Measurements from ENCODE around the gene TSPEAR. TPM values are rescaled to one million over a fixed set of nuclear protein-coding genes. Genes with fewer than 3 reads are reported as not detected.

The TSPEAR gene
- total and polyA plus RNA-seq, 3 donors from 2014 or later = 0.53 to 0.62 (median 0.55) TPM

GRCh38 chr21:44752671-44753235 lies 41.4 kb upstream of the TSPEAR start:
- H3K4me1 ChIP-seq = no peaks in the 10 kb centered on the region
- TF ChIP-seq, protein P1, sequence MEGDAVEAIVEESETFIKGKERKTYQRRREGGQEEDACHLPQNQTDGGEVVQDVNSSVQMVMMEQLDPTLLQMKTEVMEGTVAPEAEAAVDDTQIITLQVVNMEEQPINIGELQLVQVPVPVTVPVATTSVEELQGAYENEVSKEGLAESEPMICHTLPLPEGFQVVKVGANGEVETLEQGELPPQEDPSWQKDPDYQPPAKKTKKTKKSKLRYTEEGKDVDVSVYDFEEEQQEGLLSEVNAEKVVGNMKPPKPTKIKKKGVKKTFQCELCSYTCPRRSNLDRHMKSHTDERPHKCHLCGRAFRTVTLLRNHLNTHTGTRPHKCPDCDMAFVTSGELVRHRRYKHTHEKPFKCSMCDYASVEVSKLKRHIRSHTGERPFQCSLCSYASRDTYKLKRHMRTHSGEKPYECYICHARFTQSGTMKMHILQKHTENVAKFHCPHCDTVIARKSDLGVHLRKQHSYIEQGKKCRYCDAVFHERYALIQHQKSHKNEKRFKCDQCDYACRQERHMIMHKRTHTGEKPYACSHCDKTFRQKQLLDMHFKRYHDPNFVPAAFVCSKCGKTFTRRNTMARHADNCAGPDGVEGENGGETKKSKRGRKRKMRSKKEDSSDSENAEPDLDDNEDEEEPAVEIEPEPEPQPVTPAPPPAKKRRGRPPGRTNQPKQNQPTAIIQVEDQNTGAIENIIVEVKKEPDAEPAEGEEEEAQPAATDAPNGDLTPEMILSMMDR (IDR thresholded peaks at IDR 0.05) = no peak
- TF ChIP-seq POLR2A (IDR thresholded peaks at IDR 0.05) = no peak
- H3K4me3 ChIP-seq = no peak overlapping the region
- H3K27me3 ChIP-seq = no peaks in the 10 kb centered on the region
- H3K36me3 ChIP-seq (ENCODE audit: low read depth, missing control alignments) = no peaks in the 10 kb centered on the region
- H3K27ac ChIP-seq = no peak overlapping the region
- intact Hi-C loops (cut with DNase I; ENCODE audit: low total_unique reads) = no loop called here
- WGBS, 2 donors = 68 to 74% methylated on average over 8 to 11 of the region's 11 CpGs
- no peak for DNase-seq
- H3K9me3 ChIP-seq = no peaks in the 10 kb centered on the region

- Histone ChIP-seq H3K4me1 (no peaks in the 10 kb centered on the region), H3K27me3 (no peaks in the 10 kb centered on the region), H3K36me3 (ENCODE audit: low read depth, missing control alignments) (no peaks in the 10 kb centered on the region), H3K9me3 (no peaks in the 10 kb centered on the region), H3K4me3 (no peak overlapping the region), H3K27ac (no peak overlapping the region)
- 80 to 81% methylated on average over 34 of the region's 34 CpGs for WGBS, 2 donors
- DNase-seq = no peak
- TF ChIP-seq, protein P1 (IDR thresholded peaks at IDR 0.05) = no peak
- TF ChIP-seq POLR2A (IDR thresholded peaks at IDR 0.05) = no peak
- intact Hi-C loops (cut with DNase I; ENCODE audit: low total_unique reads) = no loop called here
These were observed 40.6 kb upstream of the TSPEAR start for GRCh38 chr21:44751799-44752636.

DNA sequence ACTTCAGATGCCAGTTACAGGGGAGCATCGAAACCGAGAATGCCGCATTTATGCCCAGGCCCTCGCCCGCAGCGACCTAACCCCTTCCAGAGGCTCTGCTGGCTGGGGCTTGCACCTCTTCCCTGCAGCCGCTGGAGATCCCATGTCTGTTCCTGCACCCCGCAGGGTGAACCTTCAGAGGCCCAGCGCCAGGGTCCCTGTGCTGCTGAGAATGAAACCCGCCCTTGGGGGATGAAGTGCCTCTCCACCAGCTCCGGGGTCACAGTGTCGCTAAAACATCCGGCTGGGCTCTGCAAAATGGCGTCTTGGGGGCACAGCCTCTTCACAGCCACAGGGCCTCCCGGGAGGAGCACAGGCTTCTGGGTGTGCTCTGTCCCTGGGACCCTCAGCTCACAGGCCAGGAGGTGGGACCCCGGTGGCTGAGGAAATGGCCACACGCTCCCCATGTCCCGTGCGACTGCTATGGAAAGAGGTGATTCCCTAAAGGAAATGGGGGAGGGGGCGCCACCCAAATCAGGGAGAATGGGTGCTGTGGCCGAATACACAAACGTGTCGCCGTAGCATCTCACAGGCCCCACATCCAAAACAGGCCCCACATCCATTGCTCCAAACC lies 39.9 kb upstream of the TSPEAR start:
- 85 to 89% methylated on average over 12 to 24 of the region's 24 CpGs for WGBS, 2 donors
- no peak overlapping the region for H3K27ac ChIP-seq
- intact Hi-C loops (cut with DNase I; ENCODE audit: low total_unique reads) = no loop called here
- no peak for DNase-seq
- no peak overlapping the region for H3K4me3 ChIP-seq
- no peaks in the 10 kb centered on the region for H3K9me3 ChIP-seq
- H3K27me3 ChIP-seq = no peaks in the 10 kb centered on the region
- no peaks in the 10 kb centered on the region for H3K4me1 ChIP-seq
- TF ChIP-seq, protein P1 (IDR thresholded peaks at IDR 0.05) = no peak
- TF ChIP-seq POLR2A (IDR thresholded peaks at IDR 0.05) = no peak
- H3K36me3 ChIP-seq (ENCODE audit: low read depth, missing control alignments) = no peaks in the 10 kb centered on the region

DNA sequence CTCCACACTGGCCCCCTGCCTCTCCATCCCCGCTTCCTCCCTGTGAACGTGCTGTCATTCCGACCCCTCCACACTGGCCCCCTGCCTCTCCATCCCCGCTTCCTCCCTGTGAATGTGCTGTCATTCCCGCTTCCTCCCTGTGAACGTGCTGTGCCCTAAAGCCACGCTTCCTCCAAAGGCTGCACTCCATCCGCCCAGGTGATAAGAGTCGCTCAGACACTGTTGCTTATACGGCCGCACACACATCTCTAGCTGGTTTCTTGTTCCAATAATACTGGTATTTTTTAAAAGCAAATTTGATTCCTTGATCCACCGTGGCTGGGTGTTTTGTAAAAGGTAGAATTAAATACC lies 39.3 kb upstream of the TSPEAR start:
- intact Hi-C loops (cut with DNase I; ENCODE audit: low total_unique reads) = no loop called here
- no peak for TF ChIP-seq POLR2A (IDR thresholded peaks at IDR 0.05)

More for the DNA sequence above, 39.3 kb upstream of the TSPEAR start:
- Histone ChIP-seq H3K4me3 (no peak overlapping the region), H3K9me3 (no peaks in the 10 kb centered on the region), H3K27me3 (no peaks in the 10 kb centered on the region), H3K36me3 (ENCODE audit: low read depth, missing control alignments) (no peaks in the 10 kb centered on the region), H3K4me1 (no peaks in the 10 kb centered on the region), H3K27ac (no peak overlapping the region)
- no peak for DNase-seq
- WGBS, 2 donors = 44 to 61% methylated on average over 12 of the region's 12 CpGs

Data from testis (tissue), 3 donors.